A673 (cell line): ENCODE data around the gene NCOA7. TPM values are rescaled to one million over a fixed set of nuclear protein-coding genes. Genes with fewer than 3 reads are reported as not detected.

Experiments used
- BruUV-seq: library from RNA; stranded (reverse); fragments of 400-500 nt; replicated peaks from 2 replicates; lab custom pipeline; 2021; lab: Mats Ljungman, UMichigan
- CTCF ChIA-PET: fragments of 300-600 bp; sonication (Branson Sonifier 250); formaldehyde crosslinking; loops from one replicate; lab custom pipeline; 2022; ENCODE audit warnings: antibody characterized with exemption; lab: Charles Lee
- POLR2A ChIA-PET: fragments of 300-600 bp; sonication (Branson Sonifier 250); formaldehyde crosslinking; loops from one replicate; lab custom pipeline; 2022; ENCODE audit warnings: antibody characterized with exemption; ENCODE audit not compliant: low non-redundant PET; lab: Charles Lee
- DNase-seq: peaks from one replicate; pipeline ENCODE4 v3.0.0-alpha.2; 2015; ENCODE audit warnings: low spot score
- H3K27ac ChIP-seq: fragments of 200-600 bp; sonication (generic); 2 replicates; pipeline ENCODE4 v1.5.1; 2016; ENCODE audit warnings: mixed run types, low read depth, mild to moderate bottlenecking, mixed read lengths, antibody characterized with exemption, low read length; ENCODE audit not compliant: poor library complexity, severe bottlenecking
- H3K27me3 ChIP-seq: fragments of 200-600 bp; sonication (generic); replicated peaks from 2 replicates; pipeline ENCODE4 v1.6.1; 2017; ENCODE audit warnings: mixed run types, low read depth, mild to moderate bottlenecking, mixed read lengths, antibody characterized with exemption, low read length; ENCODE audit not compliant: insufficient read depth, poor library complexity
- H3K36me3 ChIP-seq: fragments of 200-600 bp; sonication (generic); 2 replicates; pipeline ENCODE4 v1.6.1; 2016; ENCODE audit warnings: mixed run types, mild to moderate bottlenecking, mixed read lengths, antibody characterized with exemption, low read length; ENCODE audit not compliant: insufficient read depth, poor library complexity, severe bottlenecking
- H3K4me1 ChIP-seq: fragments of 200-600 bp; sonication (generic); 2 replicates; pipeline ENCODE4 v1.6.1; 2017; ENCODE audit warnings: mixed run types, mild to moderate bottlenecking, mixed read lengths, antibody characterized with exemption, low read length; ENCODE audit not compliant: insufficient read depth, poor library complexity, severe bottlenecking
- H3K4me3 ChIP-seq: fragments of 200-600 bp; sonication (generic); 2 replicates; pipeline ENCODE4 v1.5.1; 2016; ENCODE audit warnings: low read depth, mixed run types, mild to moderate bottlenecking, mixed read lengths, low read length; ENCODE audit not compliant: poor library complexity, severe bottlenecking
- H3K9me3 ChIP-seq: fragments of 200-600 bp; sonication (generic); 2 replicates; pipeline ENCODE4 v1.6.1; 2016; ENCODE audit warnings: mixed run types, low read depth, mild to moderate bottlenecking, mixed read lengths, antibody characterized with exemption, low read length; ENCODE audit not compliant: poor library complexity, severe bottlenecking
- CTCF ChIP-seq: fragments of 300-800, 200-600 bp; sonication (generic); conservative IDR thresholded peaks from 2 replicates; pipeline ENCODE4 v1.5.1; 2017; ENCODE audit warnings: low read depth, mild to moderate bottlenecking, antibody characterized with exemption, low read length, moderate library complexity, mixed read lengths
- EZH2 ChIP-seq: fragments of 200-600 bp; sonication (generic); IDR thresholded peaks from 2 replicates; pipeline ENCODE4 v1.6.1; 2017; ENCODE audit warnings: borderline replicate concordance, low read depth, mild to moderate bottlenecking, mixed read lengths, antibody characterized with exemption, low read length; ENCODE audit not compliant: poor library complexity, severe bottlenecking
- intact Hi-C: fragments of 100-400 bp; cut with micrococcal nuclease; formaldehyde crosslinking; loops from one replicate; pipeline ENCODE4 v1.10.0; 2022; ENCODE audit not compliant: unreplicated experiment
- total RNA-seq: library from RNA; stranded (reverse); gene quantifications from 2 replicates; pipeline ENCODE4 v1.2.3, GENCODE V29; 2021

Gene NCOA7
- total RNA-seq, 1 experiment from 2014 or later = 33.5 TPM

DNA sequence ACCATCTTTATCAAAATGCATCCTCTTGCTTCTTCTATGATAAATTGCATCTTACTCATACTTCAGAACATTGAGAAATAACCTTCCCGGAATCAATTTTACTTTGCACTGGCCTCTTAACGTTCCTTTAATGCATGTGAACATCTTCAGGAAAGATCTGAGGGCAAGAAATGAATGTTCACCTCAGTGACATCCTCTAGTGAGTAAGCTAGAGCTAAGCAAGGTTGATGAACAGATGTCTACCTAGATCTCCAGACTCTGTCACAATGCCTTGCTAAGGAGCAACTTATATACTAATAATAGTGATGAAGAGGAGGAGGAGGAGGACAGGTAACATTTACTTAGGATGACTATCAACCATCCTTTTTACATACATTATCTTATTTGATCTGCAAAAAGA, 149.0 kb downstream of the NCOA7 start:
- peaks cover 8% of the 10 kb centered on the region for H3K4me1 ChIP-seq
- no peak overlapping the region for H3K4me3 ChIP-seq
- POLR2A ChIA-PET = no interaction called here
- BruUV-seq = no TSS peak
- intact Hi-C loops = no loop called here
- no peak for TF ChIP-seq EZH2
- no peak for TF ChIP-seq CTCF
- H3K36me3 ChIP-seq = no peaks in the 10 kb centered on the region
- no peaks in the 10 kb centered on the region for H3K27me3 ChIP-seq
- CTCF ChIA-PET = interaction anchor here (1.1 kb wide), 1 partner anchor 17 kb away, joined by 8 read pairs; the partner anchor contains the start of gene HINT3
- no peak for DNase-seq
- no peaks in the 10 kb centered on the region for H3K9me3 ChIP-seq
- no peak overlapping the region for H3K27ac ChIP-seq

DNA sequence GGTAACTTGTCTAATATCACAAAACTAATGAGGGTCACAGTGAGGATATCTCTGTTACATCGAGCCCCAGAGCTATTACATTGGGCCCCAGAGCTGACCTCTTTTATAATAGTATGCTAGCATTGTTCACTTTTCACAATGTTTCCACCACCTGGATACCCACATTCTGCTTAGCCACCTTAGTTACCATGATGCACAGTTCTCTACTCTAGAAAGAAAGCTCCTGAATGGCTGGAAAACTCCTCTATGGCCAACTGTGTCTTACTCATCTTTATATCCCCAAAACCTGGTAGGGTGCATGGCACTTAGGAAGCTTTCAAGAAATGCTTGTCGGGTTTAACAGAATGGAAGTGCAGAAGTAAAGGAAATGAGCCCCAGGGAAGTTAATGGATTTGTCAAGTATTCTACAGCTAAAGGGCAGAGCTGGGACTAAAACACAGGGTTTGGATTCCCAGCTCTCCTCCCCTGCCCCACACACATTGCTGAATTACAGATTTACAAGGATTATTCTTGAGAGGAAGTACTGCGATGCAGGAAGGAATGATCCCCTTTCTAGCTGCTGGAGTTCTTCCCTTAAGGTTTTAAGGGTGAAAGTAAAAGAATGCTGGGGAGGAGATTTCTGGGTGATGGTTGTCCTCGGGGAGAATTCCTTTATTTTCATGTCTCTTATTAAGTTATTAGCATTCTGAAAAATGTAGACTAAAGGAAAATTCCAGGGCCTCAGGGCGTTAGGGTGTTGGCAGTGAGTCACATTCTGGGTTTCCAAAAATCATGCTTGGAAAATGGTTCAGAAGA, 149.7 kb downstream of the NCOA7 start:
- Histone ChIP-seq H3K36me3 (no peaks in the 10 kb centered on the region), H3K27ac (no peak overlapping the region), H3K4me1 (peaks cover 8% of the 10 kb centered on the region), H3K4me3 (no peak overlapping the region), H3K27me3 (no peaks in the 10 kb centered on the region), H3K9me3 (no peaks in the 10 kb centered on the region)
- no TSS peak for BruUV-seq
- CTCF ChIA-PET = interaction anchor here (1.1 kb wide), 1 partner anchor 16 kb away, joined by 8 read pairs; the partner anchor contains the start of gene HINT3
- intact Hi-C loops = no loop called here
- POLR2A ChIA-PET = no interaction called here
- TF ChIP-seq CTCF (no peak), EZH2 (no peak)
- peak; percentile 85 for DNase-seq

GRCh38 chr6:125942672-125943527, 152.1 kb downstream of the NCOA7 start:
- BruUV-seq = no TSS peak
- Histone ChIP-seq H3K27me3 (no peaks in the 10 kb centered on the region), H3K4me1 (peaks cover 8% of the 10 kb centered on the region), H3K36me3 (no peaks in the 10 kb centered on the region), H3K27ac (no peak overlapping the region), H3K4me3 (no peak overlapping the region), H3K9me3 (no peaks in the 10 kb centered on the region)
- ChIA-PET POLR2A (no interaction called here), CTCF (interaction anchor here (0.6 to 1.2 kb wide), 2 partner anchors 13 kb away, joined by 3 to 5 read pairs; partner anchors contain the start of gene HINT3)
- intact Hi-C loops = no loop called here
- no peak for DNase-seq
- no peak for TF ChIP-seq EZH2
- no peak for TF ChIP-seq CTCF
